ENCODE results near the gene ATXN10.
A peak's percentile ranks its signal among the peaks of the same experiment; 100 is the strongest.

ATXN10 gene

GRCh38 chr22:45807156-45807915 is 135.7 kb downstream of the ATXN10 start:
- no peak overlapping the region for H3K4me3 ChIP-seq (ENCODE audit: low read depth, low read length)
- H3K79me1 ChIP-seq (ENCODE audit: low read length) = no peaks in the 10 kb centered on the region
- H3K14ac ChIP-seq (ENCODE audit: low read length) = no peak overlapping the region
- H2BK120ac ChIP-seq (ENCODE audit: insufficient read depth, low read length, poor library complexity) = no peak overlapping the region
- no peaks in the 10 kb centered on the region for H3K9me3 ChIP-seq (ENCODE audit: insufficient read depth, low read depth, low read length)
- H3K27ac ChIP-seq (ENCODE audit: low read depth, low read length) = no peak overlapping the region
- peaks cover 8 to 12% of the 10 kb centered on the region in 2 experiments for H3K4me1 ChIP-seq (ENCODE audit: control insufficient read depth in 1 of 2, insufficient read depth in 2 of 2, low read length in 2 of 2)
- H3K4ac ChIP-seq (ENCODE audit: low read depth, low read length) = no peak overlapping the region
- no peak overlapping the region for H2BK5ac ChIP-seq (ENCODE audit: low read depth, low read length, poor library complexity)
- H3K23ac ChIP-seq (ENCODE audit: low read length) = no peak overlapping the region
- H4K8ac ChIP-seq (ENCODE audit: low read depth, low read length) = no peak overlapping the region
- H2AK5ac ChIP-seq (ENCODE audit: low read length) = no peak overlapping the region
- H4K12ac ChIP-seq (ENCODE audit: low read depth, low read length) = no peak overlapping the region
- H3K18ac ChIP-seq (ENCODE audit: low read length) = no peak overlapping the region
- H3K79me2 ChIP-seq (ENCODE audit: control insufficient read depth, insufficient read depth, low read length, poor library complexity) = no peaks in the 10 kb centered on the region
- H4K91ac ChIP-seq (ENCODE audit: low read depth, low read length) = no peak overlapping the region
- no peak overlapping the region for H3K4me2 ChIP-seq (ENCODE audit: low read length)
- no peaks in the 10 kb centered on the region for H3K27me3 ChIP-seq (ENCODE audit: insufficient read depth, low read length)
- no CpG with 5 or more reads among the region's 10 CpGs for WGBS (ENCODE audit: extremely low coverage, insufficient coverage, insufficient read length)
- H3K36me3 ChIP-seq (ENCODE audit: control insufficient read depth in 1 of 2, insufficient read depth in 2 of 2, low read length in 2 of 2) = peaks cover 3 to 15% of the 10 kb centered on the region in 2 experiments
- H2BK12ac ChIP-seq (ENCODE audit: low read length) = no peak overlapping the region
- no peak for DNase-seq
- no peak overlapping the region for H3K9ac ChIP-seq (ENCODE audit: low read length)
- H2AFZ ChIP-seq (ENCODE audit: insufficient read depth, low read length, poor library complexity) = no peak overlapping the region

- H3K9ac ChIP-seq (ENCODE audit: low read length) = no peak overlapping the region
- no peak overlapping the region for H4K8ac ChIP-seq (ENCODE audit: low read depth, low read length)
- H2AK5ac ChIP-seq (ENCODE audit: low read length) = no peak overlapping the region
- no peak overlapping the region for H2BK12ac ChIP-seq (ENCODE audit: low read length)
- no peak for DNase-seq
- no peaks in the 10 kb centered on the region for H3K79me1 ChIP-seq (ENCODE audit: low read length)
- no peak overlapping the region for H4K12ac ChIP-seq (ENCODE audit: low read depth, low read length)
- H3K9me3 ChIP-seq (ENCODE audit: insufficient read depth, low read depth, low read length) = no peaks in the 10 kb centered on the region
- no peak overlapping the region for H3K14ac ChIP-seq (ENCODE audit: low read length)
- H3K18ac ChIP-seq (ENCODE audit: low read length) = no peak overlapping the region
- H3K23ac ChIP-seq (ENCODE audit: low read length) = no peak overlapping the region
- no peak overlapping the region for H2BK120ac ChIP-seq (ENCODE audit: insufficient read depth, low read length, poor library complexity)
- H3K27ac ChIP-seq (ENCODE audit: low read depth, low read length) = no peak overlapping the region
- H3K79me2 ChIP-seq (ENCODE audit: control insufficient read depth, insufficient read depth, low read length, poor library complexity) = no peaks in the 10 kb centered on the region
- H3K4ac ChIP-seq (ENCODE audit: low read depth, low read length) = no peak overlapping the region
- peaks cover 8 to 21% of the 10 kb centered on the region in 2 experiments for H3K36me3 ChIP-seq (ENCODE audit: control insufficient read depth in 1 of 2, insufficient read depth in 2 of 2, low read length in 2 of 2)
- H3K4me3 ChIP-seq (ENCODE audit: low read depth, low read length) = no peak overlapping the region
- no peak overlapping the region for H3K4me2 ChIP-seq (ENCODE audit: low read length)
- H3K27me3 ChIP-seq (ENCODE audit: insufficient read depth, low read length) = no peaks in the 10 kb centered on the region
- peaks cover 0 to 4% of the 10 kb centered on the region in 2 experiments for H3K4me1 ChIP-seq (ENCODE audit: control insufficient read depth in 1 of 2, insufficient read depth in 2 of 2, low read length in 2 of 2)
- no peak overlapping the region for H2BK5ac ChIP-seq (ENCODE audit: low read depth, low read length, poor library complexity)
- no CpG with 5 or more reads among the region's 6 CpGs for WGBS (ENCODE audit: extremely low coverage, insufficient coverage, insufficient read length)
- no peak overlapping the region for H2AFZ ChIP-seq (ENCODE audit: insufficient read depth, low read length, poor library complexity)
- no peak overlapping the region for H4K91ac ChIP-seq (ENCODE audit: low read depth, low read length)
Measured at GRCh38 chr22:45812910-45813309, 141.3 kb downstream of the ATXN10 start.

- DNase-seq = no peak
- no peaks in the 10 kb centered on the region for H3K79me2 ChIP-seq (ENCODE audit: control insufficient read depth, insufficient read depth, low read length, poor library complexity)
- no peaks in the 10 kb centered on the region for H3K79me1 ChIP-seq (ENCODE audit: low read length)
- no peak overlapping the region for H2AK5ac ChIP-seq (ENCODE audit: low read length)
- H4K91ac ChIP-seq (ENCODE audit: low read depth, low read length) = no peak overlapping the region
- H3K4me3 ChIP-seq (ENCODE audit: low read depth, low read length) = no peak overlapping the region
- no peak overlapping the region for H4K12ac ChIP-seq (ENCODE audit: low read depth, low read length)
- H2BK5ac ChIP-seq (ENCODE audit: low read depth, low read length, poor library complexity) = no peak overlapping the region
- no peak overlapping the region for H3K27ac ChIP-seq (ENCODE audit: low read depth, low read length)
- H3K36me3 ChIP-seq (ENCODE audit: control insufficient read depth in 1 of 2, insufficient read depth in 2 of 2, low read length in 2 of 2) = peaks cover 8 to 20% of the 10 kb centered on the region in 2 experiments
- H3K4me1 ChIP-seq (ENCODE audit: control insufficient read depth in 1 of 2, insufficient read depth in 2 of 2, low read length in 2 of 2) = peaks cover 0 to 4% of the 10 kb centered on the region in 2 experiments
- no peak overlapping the region for H3K23ac ChIP-seq (ENCODE audit: low read length)
- H3K18ac ChIP-seq (ENCODE audit: low read length) = no peak overlapping the region
- H2BK120ac ChIP-seq (ENCODE audit: insufficient read depth, low read length, poor library complexity) = no peak overlapping the region
- H3K4ac ChIP-seq (ENCODE audit: low read depth, low read length) = no peak overlapping the region
- no peaks in the 10 kb centered on the region for H3K27me3 ChIP-seq (ENCODE audit: insufficient read depth, low read length)
- no CpG with 5 or more reads among the region's 2 CpGs for WGBS (ENCODE audit: extremely low coverage, insufficient coverage, insufficient read length)
- H3K4me2 ChIP-seq (ENCODE audit: low read length) = no peak overlapping the region
- H3K9me3 ChIP-seq (ENCODE audit: insufficient read depth, low read depth, low read length) = no peaks in the 10 kb centered on the region
- H2BK12ac ChIP-seq (ENCODE audit: low read length) = no peak overlapping the region
- H3K9ac ChIP-seq (ENCODE audit: low read length) = no peak overlapping the region
- no peak overlapping the region for H2AFZ ChIP-seq (ENCODE audit: insufficient read depth, low read length, poor library complexity)
- no peak overlapping the region for H3K14ac ChIP-seq (ENCODE audit: low read length)
- no peak overlapping the region for H4K8ac ChIP-seq (ENCODE audit: low read depth, low read length)
Measured at GRCh38 chr22:45814198-45814597, 142.6 kb downstream of the ATXN10 start.

GRCh38 chr22:45816776-45817175 is 145.1 kb downstream of the ATXN10 start:
- DNase-seq = no peak
- Histone ChIP-seq H2BK120ac (ENCODE audit: insufficient read depth, low read length, poor library complexity) (no peak overlapping the region), H3K4me3 (ENCODE audit: low read depth, low read length) (no peak overlapping the region), H3K4me2 (ENCODE audit: low read length) (no peak overlapping the region), H3K36me3 (ENCODE audit: control insufficient read depth in 1 of 2, insufficient read depth in 2 of 2, low read length in 2 of 2) (peaks cover 7 to 17% of the 10 kb centered on the region in 2 experiments), H2AFZ (ENCODE audit: insufficient read depth, low read length, poor library complexity) (no peak overlapping the region), H3K4me1 (ENCODE audit: control insufficient read depth in 1 of 2, insufficient read depth in 2 of 2, low read length in 2 of 2) (peaks cover 0 to 4% of the 10 kb centered on the region in 2 experiments), H3K23ac (ENCODE audit: low read length) (no peak overlapping the region), H4K8ac (ENCODE audit: low read depth, low read length) (no peak overlapping the region), H3K27ac (ENCODE audit: low read depth, low read length) (no peak overlapping the region), H3K14ac (ENCODE audit: low read length) (no peak overlapping the region), H3K27me3 (ENCODE audit: insufficient read depth, low read length) (no peaks in the 10 kb centered on the region), H2BK5ac (ENCODE audit: low read depth, low read length, poor library complexity) (no peak overlapping the region), H3K9ac (ENCODE audit: low read length) (peak overlapping the region; percentile 21), H3K4ac (ENCODE audit: low read depth, low read length) (no peak overlapping the region), H4K12ac (ENCODE audit: low read depth, low read length) (no peak overlapping the region), H2AK5ac (ENCODE audit: low read length) (no peak overlapping the region), H3K9me3 (ENCODE audit: insufficient read depth, low read depth, low read length) (peaks cover under 1% of the 10 kb centered on the region), H2BK12ac (ENCODE audit: low read length) (no peak overlapping the region), H3K18ac (ENCODE audit: low read length) (no peak overlapping the region), H4K91ac (ENCODE audit: low read depth, low read length) (no peak overlapping the region), H3K79me1 (ENCODE audit: low read length) (no peaks in the 10 kb centered on the region), H3K79me2 (ENCODE audit: control insufficient read depth, insufficient read depth, low read length, poor library complexity) (no peaks in the 10 kb centered on the region)
- no CpG with 5 or more reads among the region's 8 CpGs for WGBS (ENCODE audit: extremely low coverage, insufficient coverage, insufficient read length)

All from trophoblast cell (in vitro differentiated cells and primary cell).